GM12892 (cell line): ENCODE results near the gene FAM153A. TPM values are rescaled to one million over a fixed set of nuclear protein-coding genes. Genes with fewer than 3 reads are reported as not detected.
"Not testable (repeated sequence)": the region's sequence is repeated elsewhere in the genome, so short reads cannot be mapped to it uniquely, and the experiment has no call there.

Source experiments
- DNase-seq: peaks from one replicate; pipeline ENCODE4 v3.0.0; 2011; ENCODE audit not compliant: insufficient read length
- FAIRE-seq: peaks from 2 replicates; lab custom pipeline; 2011; peaks lifted over from hg19 to GRCh38; lab: Jason Lieb, UNC
- polyA plus RNA-seq: library from polyadenylated mRNA; unstranded; fragments of >200 nt; gene quantifications from one replicate; pipeline ENCODE4 v1.2.1, GENCODE V29; 2012; ENCODE audit warnings: missing spikeins, inconsistent platforms; ENCODE audit not compliant: missing spikeins

FAM153A gene
- polyA plus RNA-seq = not detected

DNA sequence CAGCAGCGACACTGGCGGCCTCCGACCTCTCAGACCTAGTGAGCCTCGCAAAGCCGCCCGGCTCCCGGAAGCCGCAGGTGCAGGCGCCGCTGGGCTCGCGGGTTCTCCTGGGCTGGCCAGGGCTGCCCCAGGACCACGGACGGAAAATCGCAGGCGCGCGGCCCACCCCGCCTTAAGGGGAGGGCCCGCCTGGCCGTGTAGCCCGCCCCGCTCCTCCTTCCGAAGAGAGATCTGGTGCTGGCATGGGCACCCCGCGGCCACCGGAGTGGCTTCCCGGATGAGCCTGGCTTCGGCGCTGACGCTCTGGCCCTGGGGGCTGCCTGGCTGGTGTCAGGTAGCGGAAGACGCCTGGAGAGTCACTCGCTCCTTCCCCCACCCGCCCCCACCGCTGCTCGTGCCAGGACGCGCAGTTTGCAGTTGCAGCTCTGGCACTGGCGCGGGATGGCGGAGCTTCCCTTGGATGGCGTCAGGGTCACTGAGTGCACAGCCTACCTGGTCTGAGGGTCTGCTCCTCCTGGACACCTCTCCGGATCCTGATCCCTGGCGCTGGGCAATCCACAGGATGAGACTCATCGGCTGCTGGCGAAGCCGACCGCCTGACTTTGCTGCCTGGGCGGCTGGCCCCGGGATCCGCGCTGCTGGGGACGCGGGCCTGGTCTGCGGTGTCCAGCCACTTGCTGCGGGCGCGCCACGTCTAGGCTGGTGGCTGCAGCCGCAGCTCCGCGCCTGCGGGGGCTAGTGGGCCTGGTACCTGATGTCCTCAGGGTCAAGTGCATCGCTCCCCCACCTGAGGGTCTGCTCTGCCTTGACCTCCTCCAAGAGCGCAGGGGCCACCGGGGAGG is at the start of gene FAM153A:
Gene FAM153A (minus strand): TSS at position 108 of the 842 bp plus-strand sequence.
- DNase-seq, FAIRE-seq: not testable (repeated sequence)

DNA sequence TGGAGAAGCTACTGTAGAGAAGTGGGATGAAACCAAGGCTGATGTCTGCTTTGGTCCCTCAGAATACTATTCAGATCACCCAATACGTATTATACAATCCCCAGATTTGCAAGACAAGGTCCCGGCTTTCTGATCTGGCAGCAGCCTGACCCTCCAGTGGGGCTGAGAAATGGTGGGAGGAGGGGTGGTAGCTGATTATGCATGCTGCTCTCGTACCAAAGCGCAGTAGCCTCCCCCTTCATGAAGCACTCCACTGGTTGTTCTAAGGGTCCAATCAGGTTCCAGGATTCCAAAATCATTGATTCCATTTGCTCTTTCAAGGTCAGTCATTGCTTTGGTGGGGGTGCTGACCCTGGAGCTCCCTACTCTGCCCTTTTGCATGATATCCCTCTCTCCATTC is 49.6 kb upstream of the FAM153A start:
- not testable (repeated sequence) for DNase-seq, FAIRE-seq

DNA sequence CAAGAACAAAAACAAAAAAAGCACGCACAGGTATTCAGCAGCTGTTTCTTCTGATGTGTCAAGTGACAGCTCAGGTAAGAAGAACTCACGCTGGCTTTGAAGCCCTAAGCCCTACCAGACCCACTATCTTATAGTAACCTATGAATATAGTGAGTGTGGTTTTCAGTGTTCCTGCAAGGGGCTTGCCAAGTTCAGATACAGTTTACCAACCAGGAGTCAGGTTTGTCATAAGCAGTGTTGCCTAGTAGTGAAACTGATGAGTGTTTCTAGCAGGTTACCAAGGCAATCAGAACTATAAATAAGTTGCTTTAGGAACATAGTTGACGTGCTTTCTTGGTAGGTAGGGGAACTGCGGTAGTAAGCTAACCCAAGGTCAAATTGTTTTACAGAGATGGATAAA is 43.4 kb upstream of the FAM153A start:
- FAIRE-seq, DNase-seq: not testable (repeated sequence)

DNA sequence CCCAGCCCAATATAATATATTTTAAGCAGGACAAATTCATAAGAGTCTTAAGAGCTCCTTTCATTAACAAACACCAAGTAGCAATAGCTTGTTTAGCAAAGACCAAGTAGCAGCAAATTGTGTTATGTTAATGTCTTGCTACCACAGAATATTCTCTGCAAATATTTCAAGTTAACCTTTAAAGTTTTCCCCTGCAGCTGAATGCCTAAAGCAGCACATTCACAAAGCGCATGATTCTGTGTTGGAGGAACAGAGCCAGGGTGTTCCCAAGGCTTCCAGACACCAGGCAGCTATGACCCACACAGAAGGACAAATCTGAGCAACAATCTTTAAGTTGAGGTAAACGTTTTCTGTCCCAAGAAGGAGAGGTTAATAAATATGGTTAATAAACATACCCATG is 42.1 kb upstream of the FAM153A start:
- not testable (repeated sequence) for DNase-seq, FAIRE-seq

DNA sequence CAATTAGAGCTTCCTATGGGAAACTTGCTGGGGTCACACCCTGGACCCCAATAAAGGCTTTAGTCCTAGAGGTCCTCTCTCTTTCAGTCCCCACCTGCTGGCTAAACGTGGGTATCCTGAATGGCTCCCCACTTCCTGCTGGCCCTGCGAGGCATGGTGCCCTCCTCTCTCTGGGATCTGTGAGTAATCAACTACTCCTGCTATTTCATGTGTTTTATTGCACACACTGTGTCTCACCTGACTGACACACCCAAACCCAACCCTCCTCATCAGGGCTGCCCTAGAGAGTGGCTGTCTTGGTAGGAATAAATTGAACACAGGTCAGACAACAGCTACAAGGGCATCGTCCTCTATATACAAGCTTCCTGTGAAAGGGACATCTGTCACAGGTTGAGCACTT is 39.8 kb upstream of the FAM153A start:
- DNase-seq, FAIRE-seq: not testable (repeated sequence)

DNA sequence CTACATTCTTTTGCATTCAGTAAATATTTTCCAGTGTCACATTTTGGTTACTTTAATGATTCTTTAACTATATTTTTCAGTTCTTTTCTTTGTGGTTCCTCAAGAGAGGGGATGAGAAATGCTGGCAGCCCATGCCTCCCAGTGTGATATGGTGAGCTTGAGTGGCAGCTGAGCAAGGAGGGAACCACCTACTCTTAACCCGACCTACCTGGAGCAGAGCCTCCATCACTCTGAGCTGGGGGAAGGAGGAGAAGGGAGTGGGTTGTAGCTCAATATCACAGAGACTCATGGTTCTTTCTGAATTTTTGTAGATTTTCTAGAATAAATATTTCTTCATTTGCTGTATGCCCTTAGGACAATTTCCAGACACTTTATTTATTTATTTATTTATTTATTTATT is 37.0 kb upstream of the FAM153A start:
- not testable (repeated sequence) for FAIRE-seq, DNase-seq

DNA sequence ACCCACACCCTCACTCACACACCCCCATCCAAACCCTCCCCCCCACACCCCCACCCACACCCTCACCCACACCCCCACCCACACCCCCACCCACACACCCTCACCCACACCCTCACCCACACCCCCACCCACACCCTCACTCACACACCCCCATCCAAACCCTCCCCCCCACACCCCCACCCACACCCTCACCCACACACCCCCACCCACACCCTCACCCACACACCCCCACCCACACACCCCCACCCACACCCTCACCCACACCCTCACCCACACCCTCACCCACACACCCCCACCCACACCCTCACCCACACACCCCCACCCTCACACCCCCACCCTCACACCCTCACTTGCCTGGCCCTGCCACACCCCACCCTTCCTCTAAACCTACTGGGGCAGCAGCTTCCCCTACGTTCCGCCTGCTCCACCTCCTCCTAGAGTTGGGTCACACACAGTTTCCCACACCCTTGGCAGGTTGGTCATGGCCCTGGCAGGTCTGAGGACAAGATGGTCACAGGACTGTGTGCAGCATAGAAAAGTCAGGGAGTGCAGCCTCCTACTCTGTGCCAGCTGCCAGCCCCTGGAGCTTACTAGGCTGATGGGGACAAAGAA is 30.2 kb upstream of the FAM153A start:
- not testable (repeated sequence) for DNase-seq, FAIRE-seq

DNA sequence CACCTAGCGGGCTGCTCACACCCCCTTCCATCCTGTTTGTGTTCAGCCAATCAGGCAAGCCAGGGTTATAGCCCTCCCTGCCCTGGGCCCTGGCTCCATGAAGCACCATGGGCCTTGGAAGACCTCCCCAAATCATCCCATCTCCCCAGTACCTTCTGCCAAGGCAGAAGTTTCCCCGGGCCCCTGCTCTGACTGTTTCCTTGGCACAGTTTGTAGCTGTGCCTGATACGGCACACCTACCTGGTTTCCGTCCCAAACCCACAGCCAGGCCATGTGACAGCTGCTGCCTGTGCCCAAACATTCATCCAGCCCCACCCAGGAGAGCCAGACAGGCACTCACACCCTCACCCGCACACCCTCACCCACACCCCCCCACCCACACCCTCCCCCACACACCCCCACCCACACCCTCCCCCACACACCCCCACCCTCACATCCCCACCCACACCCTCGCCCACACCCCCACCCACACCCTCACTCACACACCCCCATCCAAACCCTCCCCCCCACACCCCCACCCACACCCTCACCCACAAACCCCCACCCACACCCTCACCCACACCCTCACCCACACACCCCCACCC is 29.6 kb upstream of the FAM153A start:
- not testable (repeated sequence) for FAIRE-seq, DNase-seq

DNA sequence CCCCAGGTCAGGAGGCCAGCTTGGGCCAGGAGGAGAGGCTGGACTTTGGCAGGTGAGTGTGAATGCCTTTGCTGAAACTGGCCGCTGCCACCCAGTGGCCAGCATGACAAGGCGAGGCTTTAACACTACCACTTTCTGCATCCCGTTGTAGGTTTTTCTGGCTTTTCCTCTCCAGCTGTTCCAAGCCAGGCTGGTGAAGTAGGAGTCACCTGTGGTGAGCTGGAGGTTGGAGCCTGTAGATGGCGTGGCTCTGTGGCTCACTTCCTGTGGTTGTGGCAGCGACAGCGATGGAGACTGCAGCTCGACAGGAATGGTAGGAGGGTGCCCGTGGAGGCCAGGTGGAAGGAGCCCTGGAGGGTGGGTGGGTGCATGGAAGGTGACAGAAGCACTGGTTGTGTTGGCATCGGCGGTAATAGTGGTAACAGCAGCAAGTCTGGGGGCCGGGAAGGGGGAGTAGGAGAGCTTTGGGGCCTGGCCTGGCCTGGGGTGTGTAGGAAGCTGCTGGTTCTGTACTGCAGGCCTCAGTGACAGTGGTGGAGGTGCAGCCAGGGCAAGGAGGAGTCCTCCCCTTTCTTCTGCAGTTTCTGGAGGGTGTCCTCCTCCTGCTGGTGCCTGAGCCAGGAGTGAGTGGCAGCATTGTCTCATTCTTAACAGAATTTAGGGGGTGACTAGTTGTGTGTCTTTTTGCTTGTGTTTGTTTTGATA is 26.7 kb upstream of the FAM153A start:
- DNase-seq = not testable (repeated sequence)
- FAIRE-seq = peak; percentile 36

DNA sequence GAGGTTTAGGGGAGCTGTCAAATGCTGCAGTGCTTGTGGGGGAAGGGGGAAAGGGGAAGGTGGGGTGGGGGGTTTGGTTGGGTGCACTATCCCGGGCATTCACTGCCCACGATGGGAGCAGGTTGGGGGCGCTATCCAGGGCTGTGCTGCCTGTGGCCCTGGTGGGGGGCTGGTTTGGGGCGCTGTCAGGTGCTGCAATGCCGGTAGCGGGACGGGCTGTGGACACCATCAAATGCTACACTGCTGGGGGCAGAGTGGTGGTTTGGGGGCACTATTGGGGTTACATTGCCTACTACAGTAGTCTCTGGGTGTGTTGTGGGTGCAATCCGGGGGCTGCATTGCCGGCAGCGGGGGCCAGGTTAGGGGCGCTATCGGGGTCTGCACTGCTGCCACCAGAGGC is 25.7 kb upstream of the FAM153A start:
- not testable (repeated sequence) for FAIRE-seq, DNase-seq

DNA sequence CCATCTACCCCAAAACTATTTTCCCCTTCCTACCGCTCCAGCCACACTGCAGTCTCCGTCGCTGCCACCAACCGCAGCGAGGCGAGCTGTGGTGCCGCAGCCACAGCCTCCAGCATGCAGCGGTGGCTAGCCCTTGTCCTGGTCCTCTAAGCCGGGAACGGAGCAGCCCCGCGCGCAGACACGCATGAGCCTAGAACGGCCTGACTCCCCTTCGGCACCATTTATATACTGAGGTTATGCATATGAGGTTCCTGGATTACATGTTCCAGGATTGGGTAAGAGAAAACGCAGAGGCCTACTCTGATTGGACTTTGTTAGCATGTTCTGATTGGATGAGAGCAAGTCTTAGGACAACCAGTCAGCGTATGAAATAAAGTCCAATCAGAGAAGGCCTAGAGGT is 24.6 kb upstream of the FAM153A start:
- FAIRE-seq, DNase-seq: not testable (repeated sequence)

DNA sequence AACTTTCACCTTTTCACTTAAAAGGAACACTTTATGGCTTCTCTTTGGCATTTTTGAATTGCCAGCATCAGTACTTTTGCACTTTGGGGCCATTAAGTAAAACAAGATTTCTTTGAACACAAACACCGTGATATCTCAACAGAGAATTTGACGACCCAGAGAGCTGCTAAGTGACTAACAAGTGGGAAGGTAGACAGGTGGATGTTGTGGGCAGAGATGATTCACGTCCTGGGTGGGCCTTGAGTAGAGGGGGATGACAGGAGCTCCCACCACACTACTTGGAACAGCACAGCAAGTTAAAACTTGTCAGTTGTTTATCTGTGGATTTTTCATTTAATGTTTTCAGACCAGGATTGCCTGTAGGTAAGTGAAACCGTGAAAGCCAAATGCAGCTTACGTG is 18.7 kb upstream of the FAM153A start:
- not testable (repeated sequence) for FAIRE-seq, DNase-seq

DNA sequence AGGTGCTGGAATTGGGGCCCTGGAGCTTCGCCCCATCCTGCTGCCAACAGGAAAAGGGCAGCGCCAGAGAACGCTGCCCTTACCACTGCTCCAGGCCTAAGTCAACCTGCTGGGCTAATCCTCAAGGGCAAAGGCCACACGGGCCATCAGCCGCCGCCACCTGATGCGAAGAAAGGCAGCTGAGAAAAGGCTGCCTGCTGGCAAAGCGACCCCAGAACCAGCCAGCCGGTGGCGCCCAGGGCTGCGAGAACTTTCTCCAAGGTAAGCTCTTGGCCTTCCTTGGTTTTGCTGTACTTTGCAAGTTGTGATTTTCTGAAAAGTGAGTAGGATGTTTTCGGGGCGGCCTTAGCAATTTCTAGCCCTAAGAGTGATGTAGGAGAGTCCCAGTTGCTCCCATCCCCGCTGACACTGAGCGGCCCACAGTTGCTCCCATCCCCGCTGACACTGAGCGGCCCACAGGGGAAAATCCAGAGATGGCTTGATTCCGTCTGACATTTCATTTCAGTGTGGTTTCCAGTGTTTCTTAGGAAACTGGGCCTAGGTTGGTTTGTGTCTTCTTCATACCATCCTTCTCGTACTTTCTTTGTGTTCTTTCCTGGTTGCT is 15.6 kb upstream of the FAM153A start:
- peak; percentile 24 for FAIRE-seq
- not testable (repeated sequence) for DNase-seq

DNA sequence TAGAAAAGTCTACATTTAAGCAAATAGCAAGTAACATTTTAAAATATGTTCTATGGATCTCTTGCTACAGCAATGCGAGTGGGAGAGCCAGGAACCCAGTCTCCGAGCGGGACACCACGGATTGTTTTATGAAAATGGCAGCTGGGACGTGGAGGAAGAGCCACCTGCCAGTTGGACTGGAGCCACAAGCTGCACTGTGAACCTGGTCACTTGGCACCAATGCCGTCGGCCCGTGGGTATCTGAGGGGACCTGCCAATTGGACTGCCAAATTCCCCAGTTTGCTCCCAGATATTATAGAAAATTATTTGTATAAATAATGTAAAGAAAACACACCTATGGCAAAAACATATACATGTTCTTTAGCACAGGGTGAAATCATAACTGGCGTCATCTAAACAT is 10.6 kb upstream of the FAM153A start:
- not testable (repeated sequence) for DNase-seq, FAIRE-seq

DNA sequence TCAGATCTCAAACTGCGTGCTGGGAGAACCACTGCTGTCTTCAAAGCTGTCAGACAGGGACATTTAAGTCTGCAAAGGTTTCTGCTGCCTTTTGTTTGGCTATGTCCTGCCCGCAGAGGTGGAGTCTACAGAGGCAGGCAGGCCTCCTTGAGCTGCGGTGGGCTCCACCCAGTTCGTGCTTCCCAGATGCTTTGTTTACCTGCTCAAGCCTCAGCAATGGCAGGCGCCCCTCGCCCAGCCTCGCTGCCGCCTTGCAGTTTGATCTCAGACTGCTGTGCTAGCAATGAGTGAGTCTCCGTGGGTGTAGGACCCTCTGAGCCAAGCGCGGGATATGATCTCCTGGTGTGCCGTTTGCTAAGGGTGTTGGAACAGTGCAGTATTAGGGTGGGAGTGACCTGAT is 8.9 kb upstream of the FAM153A start:
- not testable (repeated sequence) for FAIRE-seq, DNase-seq

DNA sequence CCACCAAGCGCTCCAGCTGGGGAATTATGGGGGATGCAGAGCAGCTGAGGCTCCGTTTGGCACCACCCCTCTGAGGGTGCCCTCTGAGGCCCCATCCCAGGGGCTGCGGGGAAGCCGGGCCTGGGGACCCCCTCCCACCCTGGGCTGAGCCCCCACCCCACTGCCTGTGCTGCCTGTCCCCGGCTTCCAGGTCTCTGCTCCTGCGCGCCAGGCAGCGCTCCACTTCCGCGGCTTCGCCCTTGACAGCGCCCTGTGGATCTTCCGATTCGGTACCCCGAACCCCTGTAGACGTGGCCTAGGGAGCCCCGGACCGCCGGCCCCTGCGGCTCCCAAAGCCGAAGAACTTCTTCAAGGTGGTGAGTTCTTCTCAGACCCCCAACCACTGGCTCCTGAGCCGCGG is 530 bp downstream of the FAM153A start:
- not testable (repeated sequence) for DNase-seq, FAIRE-seq

DNA sequence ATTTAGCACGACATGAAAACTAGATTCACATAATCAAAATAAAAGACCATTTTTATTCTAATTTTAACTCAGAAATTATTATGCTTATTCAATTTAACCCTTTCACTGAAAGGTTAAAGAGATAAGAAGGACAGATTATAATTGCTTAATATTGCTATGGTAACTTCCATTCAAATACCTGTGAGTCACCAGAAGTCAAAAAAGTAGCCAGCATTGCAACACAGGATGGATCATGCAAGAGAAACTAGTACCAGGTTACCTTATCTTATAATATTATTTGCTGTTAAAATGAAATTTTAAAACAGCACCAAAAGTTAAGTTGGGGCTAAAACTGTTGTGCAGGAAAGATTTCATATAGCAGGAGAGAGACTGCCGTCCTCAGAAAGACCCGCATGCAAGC is 11.5 kb downstream of the FAM153A start:
- FAIRE-seq, DNase-seq: not testable (repeated sequence)

DNA sequence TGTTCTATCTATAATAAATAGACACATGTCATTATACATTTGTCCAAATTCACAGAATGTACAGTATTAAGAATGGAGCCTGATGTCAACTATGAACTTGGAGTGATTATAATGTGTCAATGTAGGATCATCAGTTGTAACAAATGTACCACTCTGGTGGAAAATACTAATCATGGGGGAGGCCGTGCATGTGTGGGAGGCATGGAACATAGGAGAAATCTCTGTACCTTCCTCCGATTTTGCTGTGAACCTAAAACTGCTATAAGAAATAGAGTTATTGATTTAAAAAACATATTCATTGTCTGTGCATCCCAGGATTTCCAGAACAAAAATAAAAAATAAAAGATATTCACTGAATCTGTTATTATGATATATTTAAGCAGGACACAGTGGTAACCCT is 12.1 kb downstream of the FAM153A start:
- FAIRE-seq, DNase-seq: not testable (repeated sequence)

DNA sequence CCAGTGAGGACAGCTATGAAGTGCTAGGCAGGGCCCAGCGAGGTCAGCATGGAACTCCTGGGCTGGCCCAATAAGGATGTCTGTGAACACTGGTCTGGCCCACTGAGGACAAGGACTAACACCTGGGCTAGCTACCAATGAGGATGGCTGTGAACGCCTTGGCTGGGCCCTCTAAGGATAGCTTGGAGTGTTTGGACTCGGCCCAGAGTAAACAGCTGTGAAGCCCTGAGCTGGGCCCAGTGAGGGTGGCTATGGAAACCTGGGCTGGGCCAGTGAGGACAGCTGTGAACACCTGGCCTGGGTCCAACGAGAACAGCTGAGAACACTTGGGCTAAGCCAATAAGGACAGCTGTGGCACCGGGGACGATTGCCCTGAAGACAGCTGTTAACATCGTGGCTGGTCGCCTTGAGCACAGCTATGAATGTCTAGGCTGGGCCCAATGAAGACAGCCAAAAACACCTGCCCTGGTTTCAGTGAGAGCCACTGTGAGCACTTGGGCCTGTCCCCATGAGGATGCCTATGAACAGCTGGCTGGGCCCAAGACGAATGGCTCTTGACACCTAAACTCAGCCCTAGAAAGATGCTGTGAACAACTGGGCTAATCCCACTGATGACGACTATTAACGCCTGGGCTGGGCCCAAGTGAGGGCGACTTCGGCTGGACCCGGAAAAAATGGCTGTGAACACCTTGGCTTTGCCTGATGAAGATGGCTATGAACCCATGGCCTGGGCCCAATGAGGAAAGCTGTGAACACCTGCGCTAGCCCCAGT is 18.8 kb downstream of the FAM153A start:
- not testable (repeated sequence) for DNase-seq, FAIRE-seq
